H9 (cell line): ENCODE measurements around the gene ARHGEF7. TPM values are rescaled to one million over a fixed set of nuclear protein-coding genes. Genes with fewer than 3 reads are reported as not detected.

Source experiments
- DNase-seq: peaks from one replicate; pipeline ENCODE4 v3.0.0-alpha.2; 2017
- H2AFZ ChIP-seq: one replicate; pipeline ENCODE4 v1.6.1; 2013; ENCODE audit warnings: mild to moderate bottlenecking, low read length, control low read depth, moderate library complexity
- H2AK5ac ChIP-seq: 2 replicates; pipeline ENCODE4 v1.6.1; 2013; ENCODE audit warnings: low read length, control low read depth, mixed read lengths; ENCODE audit not compliant: insufficient read length
- H2BK120ac ChIP-seq: one replicate; pipeline ENCODE4 v1.6.1; 2013; ENCODE audit warnings: low read depth, mild to moderate bottlenecking, low read length, control low read depth, inconsistent platforms; ENCODE audit not compliant: poor library complexity, severe bottlenecking
- H2BK12ac ChIP-seq: 2 replicates; pipeline ENCODE4 v1.6.1; 2013; ENCODE audit warnings: low read length, control low read depth, mixed read lengths, low read depth; ENCODE audit not compliant: insufficient read length
- H2BK15ac ChIP-seq: 2 replicates; pipeline ENCODE4 v1.6.1; 2013; ENCODE audit warnings: low read depth, low read length, control low read depth
- H2BK20ac ChIP-seq: one replicate; pipeline ENCODE4 v1.6.1; 2013; ENCODE audit warnings: low read depth, mild to moderate bottlenecking, low read length, control low read depth, inconsistent platforms; ENCODE audit not compliant: poor library complexity, severe bottlenecking
- H2BK5ac ChIP-seq: 2 replicates; pipeline ENCODE4 v1.6.1; 2013; ENCODE audit warnings: low read length, control low read depth, mixed read lengths; ENCODE audit not compliant: insufficient read length
- H3K14ac ChIP-seq: 2 replicates; pipeline ENCODE4 v1.6.1; 2013; ENCODE audit warnings: low read length, control low read depth; ENCODE audit not compliant: insufficient read depth
- H3K18ac ChIP-seq: 2 replicates; pipeline ENCODE4 v1.6.1; 2013; ENCODE audit warnings: low read depth, mild to moderate bottlenecking, mixed read lengths, low read length, control low read depth; ENCODE audit not compliant: insufficient read length
- H3K23ac ChIP-seq: 2 replicates; pipeline ENCODE4 v1.6.1; 2013; ENCODE audit warnings: low read length, control low read depth, mixed read lengths, low read depth; ENCODE audit not compliant: insufficient read length
- H3K23me2 ChIP-seq: 2 replicates; pipeline ENCODE4 v1.6.1; 2013; ENCODE audit warnings: low read depth, mild to moderate bottlenecking, mixed read lengths, low read length, control low read depth; ENCODE audit not compliant: insufficient read length, poor library complexity, severe bottlenecking
- H3K27ac ChIP-seq: 2 replicates; pipeline ENCODE4 v1.5.1; 2013; ENCODE audit warnings: low read length, control low read depth, mixed read lengths, low read depth; ENCODE audit not compliant: insufficient read length
- H3K27me3 ChIP-seq: 2 replicates; pipeline ENCODE4 v1.6.1; 2013; ENCODE audit warnings: low read length, control low read depth, inconsistent platforms; ENCODE audit not compliant: insufficient read depth
- H3K4ac ChIP-seq: 2 replicates; pipeline ENCODE4 v1.6.1; 2013; ENCODE audit warnings: low read depth, mild to moderate bottlenecking, control low read depth, inconsistent platforms, low read length, moderate library complexity
- H3K4me1 ChIP-seq: 2 replicates; pipeline ENCODE4 v1.6.1; 2013; ENCODE audit warnings: low read length, control low read depth, inconsistent platforms; ENCODE audit not compliant: insufficient read depth
- H3K4me2 ChIP-seq: 2 replicates; pipeline ENCODE4 v1.6.1; 2013; ENCODE audit warnings: low read length, control low read depth, mixed read lengths; ENCODE audit not compliant: insufficient read length, insufficient read depth
- H3K56ac ChIP-seq: 2 replicates; pipeline ENCODE4 v1.6.1; 2013; ENCODE audit warnings: low read depth, mild to moderate bottlenecking, mixed read lengths, low read length, control low read depth; ENCODE audit not compliant: insufficient read length
- H3K79me1 ChIP-seq: 2 replicates; pipeline ENCODE4 v1.6.1; 2013; ENCODE audit warnings: low read depth, mild to moderate bottlenecking, moderate library complexity, low read length, control low read depth, inconsistent platforms; ENCODE audit not compliant: insufficient read depth, poor library complexity, severe bottlenecking
- H3K79me2 ChIP-seq: 2 replicates; pipeline ENCODE4 v1.6.1; 2013; ENCODE audit warnings: low read length, control low read depth, inconsistent platforms; ENCODE audit not compliant: insufficient read depth
- H3K9ac ChIP-seq: 2 replicates; pipeline ENCODE4 v1.6.1; 2013; ENCODE audit warnings: low read length, control low read depth, mixed read lengths; ENCODE audit not compliant: insufficient read length; ENCODE audit errors: extremely low read depth
- H3K9me3 ChIP-seq: one replicate; pipeline ENCODE4 v1.6.1; 2013; ENCODE audit warnings: low read depth, low read length, inconsistent platforms; ENCODE audit not compliant: control insufficient read depth
- H3T11ph ChIP-seq: one replicate; pipeline ENCODE4 v1.6.1; 2013; ENCODE audit warnings: mild to moderate bottlenecking, low read length, control low read depth, inconsistent platforms
- H4K20me1 ChIP-seq: one replicate; pipeline ENCODE4 v1.6.1; 2013; ENCODE audit not compliant: control insufficient read depth, insufficient read length, insufficient read depth
- H4K5ac ChIP-seq: 2 replicates; pipeline ENCODE4 v1.6.1; 2013; ENCODE audit warnings: low read depth, mild to moderate bottlenecking, mixed read lengths, low read length, control low read depth; ENCODE audit not compliant: insufficient read length
- H4K8ac ChIP-seq: replicated peaks from 2 replicates; pipeline ENCODE4 v1.6.1; 2013; ENCODE audit warnings: low read length, control low read depth, mixed read lengths, low read depth; ENCODE audit not compliant: insufficient read length
- H4K91ac ChIP-seq: 2 replicates; pipeline ENCODE4 v1.6.1; 2013; ENCODE audit warnings: low read depth, mild to moderate bottlenecking, moderate library complexity, mixed read lengths, low read length, control low read depth; ENCODE audit not compliant: insufficient read length
- H3K27ac Mint-ChIP-seq, 3 experiments: 2 replicates in 2 of 3; 3 replicates in 1 of 3; pipeline ENCODE4 v1.8.0; 2020 to 2021; ENCODE audit warnings: mixed read lengths in 3 of 3, mild to moderate bottlenecking in 1 of 3, moderate library complexity in 1 of 3
- H3K27me3 Mint-ChIP-seq: 2 replicates; pipeline ENCODE4 v1.8.0; 2021; ENCODE audit warnings: low read depth, mild to moderate bottlenecking, moderate library complexity, mixed read lengths
- H3K36me3 Mint-ChIP-seq, 3 experiments: 2 replicates in 2 of 3; 3 replicates in 1 of 3; pipeline ENCODE4 v1.8.0; 2020 to 2021; ENCODE audit warnings: low read depth in 3 of 3, mixed read lengths in 3 of 3; ENCODE audit not compliant: insufficient read depth in 1 of 3
- H3K4me1 Mint-ChIP-seq, 2 experiments: 2 replicates each; pipeline ENCODE4 v1.8.0; 2020; ENCODE audit warnings: mixed read lengths in 2 of 2
- H3K4me3 Mint-ChIP-seq, 2 experiments: 2 replicates in 1 of 2; 3 replicates in 1 of 2; pipeline ENCODE4 v1.8.0; 2020 to 2021; ENCODE audit warnings: mild to moderate bottlenecking in 2 of 2, mixed read lengths in 2 of 2, moderate library complexity in 1 of 2
- H3K9me3 Mint-ChIP-seq, 2 experiments: 2 replicates in 1 of 2; 3 replicates in 1 of 2; pipeline ENCODE4 v1.8.0; 2020; ENCODE audit warnings: mild to moderate bottlenecking in 2 of 2, mixed read lengths in 2 of 2, moderate library complexity in 1 of 2
- WGBS: extraction: QIAGEN DNeasy Blood & Tissue Kit; methylation state at CpG from one replicate; pipeline ENCODE4 v1.1.7; 2013; ENCODE audit warnings: missing lambda C conversion rate, low lambda C conversion rate, mixed read lengths; ENCODE audit not compliant: insufficient read length; ENCODE audit errors: extremely low coverage; 5-methylcytosine and 5-hydroxymethylcytosine counted together
- total RNA-seq: library from RNA; stranded (reverse); gene quantifications from 2 replicates; pipeline ENCODE4 v1.2.1, GENCODE V29; 2021
- TF ChIP-seq, protein P1 (sequence below): fragments of 200-600 bp; sonication (generic); conservative IDR thresholded peaks from 3 replicates; pipeline ENCODE4 v1.8.0; 2021; ENCODE audit warnings: antibody characterized with exemption, mild to moderate bottlenecking

ARHGEF7 gene
- total RNA-seq, 1 experiment from 2014 or later: 51.9 TPM

DNA sequence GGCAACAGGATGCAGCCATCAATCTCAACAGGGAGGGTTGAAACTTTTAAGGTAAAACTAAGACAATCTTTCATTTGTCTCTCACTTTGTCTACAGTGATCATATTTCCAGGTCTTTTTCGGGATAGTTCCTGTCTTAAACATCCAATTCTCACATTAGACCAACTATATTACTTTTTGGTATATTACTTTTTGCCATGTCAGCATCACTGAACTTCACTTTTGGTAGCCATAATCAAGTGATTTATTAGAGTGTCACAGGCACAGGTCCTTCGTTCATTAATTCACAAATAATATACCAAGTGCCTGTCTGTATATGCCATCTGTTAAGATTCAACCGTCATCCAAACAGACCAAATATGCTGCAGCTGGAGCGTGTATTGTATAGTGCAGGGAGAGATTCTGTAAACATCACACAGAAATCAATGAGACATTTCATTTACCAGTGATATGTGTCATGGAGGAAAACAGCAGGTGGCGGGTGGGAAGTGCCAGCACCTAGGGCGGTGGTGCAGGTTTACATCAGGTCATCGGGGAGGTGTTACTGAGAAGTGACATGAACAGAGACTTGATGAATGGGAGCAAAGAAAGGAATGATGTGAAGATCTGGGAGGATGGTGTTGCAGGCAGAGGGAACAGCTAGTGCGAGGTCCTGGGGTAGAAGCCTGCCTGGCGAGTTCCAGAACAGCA lies 24.9 kb downstream of the ARHGEF7 start:
- Histone ChIP-seq H3K56ac (no peak overlapping the region), H4K20me1 (no peaks in the 10 kb centered on the region), H3K23ac (no peak overlapping the region), H2BK120ac (no peak overlapping the region), H3T11ph (no peak overlapping the region), H3K18ac (no peak overlapping the region), H4K5ac (no peak overlapping the region), H3K79me2 (no peaks in the 10 kb centered on the region), H2BK12ac (no peak overlapping the region), H2BK20ac (no peak overlapping the region), H3K4ac (no peak overlapping the region), H3K27me3 (no peaks in the 10 kb centered on the region), H3K9ac (no peak overlapping the region), H3K4me1 (no peaks in the 10 kb centered on the region), H2BK15ac (no peak overlapping the region), H3K4me2 (no peak overlapping the region), H2BK5ac (no peak overlapping the region), H3K79me1 (no peaks in the 10 kb centered on the region), H2AFZ (no peak overlapping the region), H3K27ac (no peak overlapping the region), H4K8ac (no peak overlapping the region), H2AK5ac (no peak overlapping the region), H3K9me3 (no peaks in the 10 kb centered on the region), H3K23me2 (no peaks in the 10 kb centered on the region), H4K91ac (no peak overlapping the region), H3K14ac (no peak overlapping the region)
- WGBS: no CpG with 5 or more reads among the region's 9 CpGs
- H3K27ac Mint-ChIP-seq: peak overlapping the region in 1 of 3 experiments; percentile 5; a peak in 1 of 7 replicates
- no peaks in the 10 kb centered on the region; a peak in 1 of 7 replicates for H3K36me3 Mint-ChIP-seq
- no peaks in the 10 kb centered on the region for H3K9me3 Mint-ChIP-seq
- no peak for DNase-seq
- no peaks in the 10 kb centered on the region for H3K4me1 Mint-ChIP-seq
- no peak overlapping the region; a peak in 1 of 5 replicates for H3K4me3 Mint-ChIP-seq
- TF ChIP-seq, protein P1, sequence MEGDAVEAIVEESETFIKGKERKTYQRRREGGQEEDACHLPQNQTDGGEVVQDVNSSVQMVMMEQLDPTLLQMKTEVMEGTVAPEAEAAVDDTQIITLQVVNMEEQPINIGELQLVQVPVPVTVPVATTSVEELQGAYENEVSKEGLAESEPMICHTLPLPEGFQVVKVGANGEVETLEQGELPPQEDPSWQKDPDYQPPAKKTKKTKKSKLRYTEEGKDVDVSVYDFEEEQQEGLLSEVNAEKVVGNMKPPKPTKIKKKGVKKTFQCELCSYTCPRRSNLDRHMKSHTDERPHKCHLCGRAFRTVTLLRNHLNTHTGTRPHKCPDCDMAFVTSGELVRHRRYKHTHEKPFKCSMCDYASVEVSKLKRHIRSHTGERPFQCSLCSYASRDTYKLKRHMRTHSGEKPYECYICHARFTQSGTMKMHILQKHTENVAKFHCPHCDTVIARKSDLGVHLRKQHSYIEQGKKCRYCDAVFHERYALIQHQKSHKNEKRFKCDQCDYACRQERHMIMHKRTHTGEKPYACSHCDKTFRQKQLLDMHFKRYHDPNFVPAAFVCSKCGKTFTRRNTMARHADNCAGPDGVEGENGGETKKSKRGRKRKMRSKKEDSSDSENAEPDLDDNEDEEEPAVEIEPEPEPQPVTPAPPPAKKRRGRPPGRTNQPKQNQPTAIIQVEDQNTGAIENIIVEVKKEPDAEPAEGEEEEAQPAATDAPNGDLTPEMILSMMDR: no peak
- peaks cover 34% of the 10 kb centered on the region for H3K27me3 Mint-ChIP-seq
